ENCODE measurements around the gene SCIN. TPM values are rescaled to one million over a fixed set of nuclear protein-coding genes. Genes with fewer than 3 reads are reported as not detected.

SCIN gene
- total RNA-seq: 0.37 and 0.42 TPM in 2 replicates

DNA sequence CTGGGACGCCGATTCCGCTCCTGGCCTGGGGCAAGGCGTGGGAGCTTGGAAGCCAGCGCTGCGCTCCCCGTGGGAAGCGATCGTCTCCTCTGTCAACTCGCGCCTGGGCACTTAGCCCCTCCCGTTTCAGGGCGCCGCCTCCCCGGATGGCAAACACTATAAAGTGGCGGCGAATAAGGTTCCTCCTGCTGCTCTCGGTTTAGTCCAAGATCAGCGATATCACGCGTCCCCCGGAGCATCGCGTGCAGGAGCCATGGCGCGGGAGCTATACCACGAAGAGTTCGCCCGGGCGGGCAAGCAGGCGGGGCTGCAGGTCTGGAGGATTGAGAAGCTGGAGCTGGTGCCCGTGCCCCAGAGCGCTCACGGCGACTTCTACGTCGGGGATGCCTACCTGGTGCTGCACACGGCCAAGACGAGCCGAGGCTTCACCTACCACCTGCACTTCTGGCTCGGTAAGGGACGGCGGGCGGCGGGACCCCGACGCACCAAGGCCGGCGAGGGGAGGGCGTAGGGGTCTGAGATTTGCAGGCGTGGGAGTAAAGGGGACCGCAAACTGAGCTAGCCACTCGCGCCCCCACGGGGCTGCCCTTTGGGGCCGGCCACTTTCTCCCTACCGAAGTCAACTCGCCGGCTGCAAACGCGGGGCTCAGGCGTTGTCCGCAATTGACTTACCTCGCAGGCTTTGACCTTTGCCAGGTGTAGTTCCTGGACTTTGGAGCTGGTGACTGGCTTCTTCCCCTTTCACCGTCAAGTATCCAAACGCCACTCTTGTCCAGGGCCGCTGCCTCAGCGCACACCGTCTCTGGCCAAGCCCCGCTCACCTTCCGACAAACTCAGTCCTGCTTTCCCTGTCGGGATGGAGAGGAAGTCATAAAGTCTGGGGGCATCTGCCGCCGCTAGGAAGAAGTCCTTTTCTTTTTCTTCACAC is at the start of gene SCIN:
Gene SCIN (plus strand): TSS at position 187 of the 928 bp plus-strand sequence. CDS start 67 bp downstream, at position 254.

DNA sequence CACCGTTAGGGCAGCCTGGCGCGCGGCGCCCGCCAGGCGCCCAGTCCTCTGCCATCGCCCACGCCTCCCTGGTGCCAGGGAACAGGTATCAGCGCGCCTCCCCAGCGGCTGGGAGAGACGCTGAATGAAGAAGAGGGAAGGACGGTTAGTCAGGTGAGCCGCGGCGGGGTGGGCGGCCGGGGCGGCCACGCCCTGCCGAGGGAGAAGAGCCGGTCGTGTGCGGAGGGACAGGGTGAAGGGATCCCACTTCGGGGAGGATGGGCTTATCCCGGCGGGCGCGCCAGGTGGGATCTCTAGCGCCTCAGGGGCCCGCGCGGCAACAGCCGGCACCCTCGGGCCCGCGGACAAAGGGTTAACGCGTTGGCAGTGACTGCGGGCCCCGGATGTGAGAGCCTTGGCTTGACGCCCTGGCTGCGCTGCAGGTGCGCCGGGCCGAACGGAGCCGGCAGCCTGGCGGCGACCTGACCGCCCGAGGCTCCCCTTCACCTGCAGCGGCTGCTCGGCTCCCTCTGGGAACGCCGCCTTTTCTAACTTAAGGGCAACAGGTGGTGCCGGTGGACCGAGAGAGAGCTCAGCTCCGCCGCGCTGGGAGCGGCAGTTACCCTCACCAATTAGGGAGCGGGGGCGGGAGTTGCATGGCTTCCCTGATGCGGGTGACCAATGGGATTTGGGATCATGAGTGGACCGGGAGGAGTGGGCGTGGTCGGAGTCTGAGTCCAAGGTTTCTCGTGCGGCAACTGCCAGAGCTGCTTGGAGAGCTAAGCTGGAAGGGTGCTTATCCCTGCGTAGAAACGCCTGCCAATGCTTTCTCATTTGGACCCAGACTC is 116.6 kb downstream of the SCIN start, which contains the start of gene ARL4A:
Gene ARL4A (plus strand): TSS at position 743 of the 827 bp plus-strand sequence. CDS start 622 bp downstream, outside the sequence.

Other genes with a start within 250 kb of the SCIN start
- 3.3 and 5.1 TPM in 2 replicates for gene VWDE, start 166.9 kb upstream of the SCIN start, total RNA-seq
- 29.5 and 33.4 TPM in 2 replicates for gene ARL4A, start 116.9 kb downstream of the SCIN start, total RNA-seq

Measured in airway epithelial cell (primary cell).